Measurements from ENCODE around the gene UBXN2A.

DNA sequence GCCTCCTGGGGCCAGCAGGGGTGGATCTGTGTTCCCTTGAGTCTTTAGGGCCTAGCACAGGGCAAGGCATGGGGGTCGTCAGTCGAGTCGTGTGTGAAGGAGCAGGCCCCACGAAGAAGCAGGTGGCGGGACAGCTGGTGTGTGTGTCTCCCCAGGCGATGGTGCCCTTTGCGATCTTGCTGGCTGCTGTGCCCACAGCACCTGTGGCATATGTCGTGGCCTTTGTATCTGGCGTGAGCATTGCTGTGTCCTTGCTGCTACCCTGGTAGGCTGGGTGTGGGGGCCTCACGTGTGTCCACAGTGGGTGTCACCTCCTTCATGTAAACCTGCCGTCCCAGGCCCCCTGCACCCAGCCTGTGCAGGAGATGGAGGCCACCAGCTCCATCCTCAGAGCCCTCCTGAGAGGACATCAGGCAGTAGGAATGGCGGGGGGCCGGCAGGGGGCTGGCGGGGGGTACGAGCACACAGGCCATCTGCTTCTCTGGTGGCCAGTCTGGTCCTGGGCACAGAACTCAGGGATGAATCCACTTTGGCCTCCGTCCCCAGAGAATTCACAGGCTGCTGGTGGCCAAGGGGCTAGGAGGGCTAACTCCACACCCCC, 82.8 kb downstream of the UBXN2A start:
- TF ChIP-seq POLR2A (IDR thresholded peaks at IDR 0.05) (no peak), CTCF (IDR thresholded peaks at IDR 0.05) (no peak), EP300 (IDR thresholded peaks at IDR 0.05) (no peak), POLR2AphosphoS5 (IDR thresholded peaks at IDR 0.05) (no peak)

Data from sigmoid colon (tissue), 4 donors.